Body of pancreas (tissue), 4 donors: ENCODE measurements around the gene DENND11.

Source experiments
- POLR2A ChIP-seq, 3 donors: fragments of 450-650 bp; IDR thresholded peaks; one replicate each; pipeline ENCODE4 v1.6.1; 2016; ENCODE audit warnings: antibody characterized with exemption in 3 of 3, mild to moderate bottlenecking in 2 of 3
- TF ChIP-seq, protein P1 (sequence below), 7 experiments: fragments of 450-650 bp in 4 of 7; fragments of 200-600 bp in 3 of 7; sonication (generic) in 3 of 7; IDR thresholded peaks; one replicate each; pipeline ENCODE4 v1.5.1; 2016 to 2019; ENCODE audit warnings: antibody characterized with exemption in 7 of 7

DNA sequence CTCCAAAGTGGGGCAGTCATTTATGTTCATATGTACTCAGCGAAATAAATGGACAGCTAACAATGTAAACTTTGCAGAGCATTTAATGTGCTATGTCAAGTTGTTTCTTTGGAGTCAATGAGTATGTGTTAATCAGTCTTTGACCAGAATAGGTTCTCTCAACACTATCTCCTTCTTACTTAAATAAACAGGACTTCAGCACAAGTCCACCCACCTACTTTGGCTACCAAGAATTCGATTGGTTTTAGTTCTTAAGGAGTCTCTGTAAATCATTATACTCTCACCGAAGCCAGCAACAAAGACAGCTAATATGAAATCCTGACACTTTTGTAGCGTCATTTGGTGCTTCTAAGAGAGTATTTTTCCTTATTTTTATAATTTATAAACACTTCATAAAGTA lies 13.1 kb upstream of the DENND11 start:
- TF ChIP-seq POLR2A (IDR thresholded peaks at IDR 0.05) = no peak
- TF ChIP-seq, protein P1, sequence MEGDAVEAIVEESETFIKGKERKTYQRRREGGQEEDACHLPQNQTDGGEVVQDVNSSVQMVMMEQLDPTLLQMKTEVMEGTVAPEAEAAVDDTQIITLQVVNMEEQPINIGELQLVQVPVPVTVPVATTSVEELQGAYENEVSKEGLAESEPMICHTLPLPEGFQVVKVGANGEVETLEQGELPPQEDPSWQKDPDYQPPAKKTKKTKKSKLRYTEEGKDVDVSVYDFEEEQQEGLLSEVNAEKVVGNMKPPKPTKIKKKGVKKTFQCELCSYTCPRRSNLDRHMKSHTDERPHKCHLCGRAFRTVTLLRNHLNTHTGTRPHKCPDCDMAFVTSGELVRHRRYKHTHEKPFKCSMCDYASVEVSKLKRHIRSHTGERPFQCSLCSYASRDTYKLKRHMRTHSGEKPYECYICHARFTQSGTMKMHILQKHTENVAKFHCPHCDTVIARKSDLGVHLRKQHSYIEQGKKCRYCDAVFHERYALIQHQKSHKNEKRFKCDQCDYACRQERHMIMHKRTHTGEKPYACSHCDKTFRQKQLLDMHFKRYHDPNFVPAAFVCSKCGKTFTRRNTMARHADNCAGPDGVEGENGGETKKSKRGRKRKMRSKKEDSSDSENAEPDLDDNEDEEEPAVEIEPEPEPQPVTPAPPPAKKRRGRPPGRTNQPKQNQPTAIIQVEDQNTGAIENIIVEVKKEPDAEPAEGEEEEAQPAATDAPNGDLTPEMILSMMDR (IDR thresholded peaks at IDR 0.05) = no peak
